Central memory CD8-positive, alpha-beta T cell (primary cell): ENCODE data around the gene RSPO1.

Source experiments
- ATAC-seq: fragments of 150-1000 bp; cut with Tn5 transposase; replicated peaks from 2 replicates; pipeline ENCODE4 v1.10.0; 2022; ENCODE audit warnings: mild to moderate bottlenecking, moderate FRiP score, moderate number of reproducible peaks; ENCODE audit not compliant: poor library complexity, severe bottlenecking; ENCODE audit errors: extremely low read depth
- DNase-seq, 2 donors: peaks; one replicate each; pipeline ENCODE4 v3.0.0; 2021; ENCODE audit warnings: low spot score in 2 of 2
- H3K27ac Mint-ChIP-seq: one replicate; pipeline ENCODE4 v1.8.0; 2022; ENCODE audit warnings: low read depth, mild to moderate bottlenecking, moderate library complexity, mixed read lengths
- H3K27me3 Mint-ChIP-seq: one replicate; pipeline ENCODE4 v1.8.0; 2022; ENCODE audit warnings: mixed read lengths
- H3K36me3 Mint-ChIP-seq: one replicate; pipeline ENCODE4 v1.8.0; 2022; ENCODE audit warnings: mild to moderate bottlenecking, moderate library complexity, mixed read lengths; ENCODE audit not compliant: insufficient read depth
- H3K4me1 Mint-ChIP-seq: one replicate; pipeline ENCODE4 v1.8.0; 2022; ENCODE audit warnings: mixed read lengths
- H3K4me3 Mint-ChIP-seq: one replicate; pipeline ENCODE4 v1.8.0; 2022; ENCODE audit warnings: mild to moderate bottlenecking, moderate library complexity, mixed read lengths
- H3K9me3 Mint-ChIP-seq: one replicate; pipeline ENCODE4 v1.8.0; 2022; ENCODE audit warnings: mixed read lengths

Gene RSPO1

GRCh38 chr1:37652976-37653375 is 18.3 kb upstream of the RSPO1 start:
- Mint-ChIP-seq H3K27me3 (peaks cover 19% of the 10 kb centered on the region), H3K4me3 (no peak overlapping the region), H3K4me1 (no peaks in the 10 kb centered on the region), H3K9me3 (no peaks in the 10 kb centered on the region), H3K36me3 (no peaks in the 10 kb centered on the region), H3K27ac (no peak overlapping the region)
- no peak for ATAC-seq
- DNase-seq, result no peak

GRCh38 chr1:37651803-37652202 is 17.1 kb upstream of the RSPO1 start:
- H3K36me3 Mint-ChIP-seq, result no peaks in the 10 kb centered on the region
- no peak overlapping the region for H3K4me3 Mint-ChIP-seq
- peaks cover 11% of the 10 kb centered on the region for H3K27me3 Mint-ChIP-seq
- no peak for ATAC-seq
- no peak overlapping the region for H3K27ac Mint-ChIP-seq
- H3K9me3 Mint-ChIP-seq, result no peaks in the 10 kb centered on the region
- H3K4me1 Mint-ChIP-seq, result no peaks in the 10 kb centered on the region
- DNase-seq, result no peak

DNA sequence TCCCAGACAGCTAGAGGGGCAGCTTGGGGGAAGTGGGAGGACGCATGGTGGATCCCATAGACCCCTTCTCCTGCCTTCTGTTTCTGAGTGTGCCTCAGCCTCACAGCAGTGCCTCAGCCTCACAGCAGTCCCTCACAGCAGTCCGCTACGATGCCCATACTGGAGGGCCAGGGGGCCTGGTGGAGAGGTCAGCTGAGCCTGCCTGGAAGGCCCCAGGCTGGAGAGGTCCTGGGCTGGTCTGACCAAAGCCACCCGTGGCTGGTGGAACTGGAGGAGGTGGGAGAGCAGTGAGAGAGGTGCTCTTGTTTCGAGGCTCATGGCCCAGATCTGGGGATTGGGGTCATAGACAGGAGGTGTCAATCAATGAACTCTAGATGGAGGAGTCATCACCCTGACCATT is 16.0 kb upstream of the RSPO1 start:
- no peaks in the 10 kb centered on the region for H3K4me1 Mint-ChIP-seq
- ATAC-seq (no peak), DNase-seq (no peak)
- peaks cover 5% of the 10 kb centered on the region for H3K27me3 Mint-ChIP-seq
- H3K27ac Mint-ChIP-seq, result no peak overlapping the region
- no peaks in the 10 kb centered on the region for H3K36me3 Mint-ChIP-seq
- no peak overlapping the region for H3K4me3 Mint-ChIP-seq
- no peaks in the 10 kb centered on the region for H3K9me3 Mint-ChIP-seq

GRCh38 chr1:37650173-37650572 is 15.5 kb upstream of the RSPO1 start:
- H3K4me3 Mint-ChIP-seq, result no peak overlapping the region
- DNase-seq (no peak), ATAC-seq (no peak)
- no peak overlapping the region for H3K27ac Mint-ChIP-seq
- no peaks in the 10 kb centered on the region for H3K9me3 Mint-ChIP-seq
- no peaks in the 10 kb centered on the region for H3K4me1 Mint-ChIP-seq
- peaks cover 5% of the 10 kb centered on the region for H3K27me3 Mint-ChIP-seq
- no peaks in the 10 kb centered on the region for H3K36me3 Mint-ChIP-seq

GRCh38 chr1:37647281-37647680 is 12.6 kb upstream of the RSPO1 start:
- Mint-ChIP-seq H3K27ac (no peak overlapping the region), H3K4me3 (no peak overlapping the region), H3K27me3 (peaks cover 5% of the 10 kb centered on the region), H3K36me3 (no peaks in the 10 kb centered on the region), H3K4me1 (no peaks in the 10 kb centered on the region), H3K9me3 (no peaks in the 10 kb centered on the region)
- no peak for ATAC-seq
- DNase-seq, result no peak

DNA sequence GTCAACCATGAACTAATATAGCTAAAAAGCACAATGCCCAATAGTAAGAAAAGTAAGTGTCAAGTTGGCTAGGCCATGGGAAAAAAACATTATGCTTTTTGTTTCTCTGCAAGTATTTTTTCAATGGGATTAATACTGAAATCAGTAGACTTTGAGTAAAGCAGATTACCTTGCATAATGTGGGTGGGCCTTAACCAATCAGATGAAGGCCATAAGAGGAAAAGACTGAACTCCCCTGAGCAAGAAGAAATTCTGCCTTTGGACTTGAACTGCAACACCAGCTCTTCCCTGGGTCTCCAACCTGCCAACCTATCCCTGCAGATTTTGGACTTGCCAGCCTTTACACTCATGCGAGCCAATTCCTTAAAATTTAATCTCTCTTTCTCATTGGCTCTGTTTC is 6.4 kb upstream of the RSPO1 start:
- H3K36me3 Mint-ChIP-seq, result no peaks in the 10 kb centered on the region
- H3K27me3 Mint-ChIP-seq, result peaks cover 10% of the 10 kb centered on the region
- ATAC-seq (no peak), DNase-seq (no peak)
- no peaks in the 10 kb centered on the region for H3K9me3 Mint-ChIP-seq
- no peak overlapping the region for H3K27ac Mint-ChIP-seq
- no peaks in the 10 kb centered on the region for H3K4me1 Mint-ChIP-seq
- no peak overlapping the region for H3K4me3 Mint-ChIP-seq

DNA sequence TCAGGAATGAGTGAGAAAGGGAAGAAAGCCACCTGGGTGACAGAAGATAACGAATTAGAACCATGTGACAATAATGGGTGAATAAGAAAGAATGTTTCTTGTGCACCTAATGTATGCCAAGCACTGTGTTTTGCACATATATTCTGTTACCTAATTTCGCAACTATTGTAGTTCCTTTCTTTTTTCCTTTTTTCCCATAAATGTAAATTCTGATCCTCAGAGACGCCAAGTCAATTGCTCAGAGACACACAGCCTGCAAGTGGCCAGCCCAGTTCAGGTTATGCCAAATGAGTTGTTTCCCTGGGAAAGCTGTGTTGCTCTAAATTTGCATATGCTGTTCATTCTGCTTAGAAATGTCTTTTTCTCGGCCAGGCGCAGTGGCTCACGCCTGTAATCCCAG is 1.7 kb upstream of the RSPO1 start:
- H3K27me3 Mint-ChIP-seq, result peaks cover 51% of the 10 kb centered on the region
- peaks cover 6% of the 10 kb centered on the region for H3K4me1 Mint-ChIP-seq
- no peak overlapping the region for H3K27ac Mint-ChIP-seq
- H3K9me3 Mint-ChIP-seq, result no peaks in the 10 kb centered on the region
- peaks cover 1% of the 10 kb centered on the region for H3K36me3 Mint-ChIP-seq
- no peak for ATAC-seq
- H3K4me3 Mint-ChIP-seq, result no peak overlapping the region
- DNase-seq, result no peak

- DNase-seq (no peak), ATAC-seq (no peak)
- no peaks in the 10 kb centered on the region for H3K9me3 Mint-ChIP-seq
- peaks cover 63% of the 10 kb centered on the region for H3K27me3 Mint-ChIP-seq
- H3K4me1 Mint-ChIP-seq, result peaks cover 6% of the 10 kb centered on the region
- H3K27ac Mint-ChIP-seq, result no peak overlapping the region
- no peak overlapping the region for H3K4me3 Mint-ChIP-seq
- H3K36me3 Mint-ChIP-seq, result peaks cover 1% of the 10 kb centered on the region
Observed at GRCh38 chr1:37634992-37635902, 555 bp upstream of the RSPO1 start.

DNA sequence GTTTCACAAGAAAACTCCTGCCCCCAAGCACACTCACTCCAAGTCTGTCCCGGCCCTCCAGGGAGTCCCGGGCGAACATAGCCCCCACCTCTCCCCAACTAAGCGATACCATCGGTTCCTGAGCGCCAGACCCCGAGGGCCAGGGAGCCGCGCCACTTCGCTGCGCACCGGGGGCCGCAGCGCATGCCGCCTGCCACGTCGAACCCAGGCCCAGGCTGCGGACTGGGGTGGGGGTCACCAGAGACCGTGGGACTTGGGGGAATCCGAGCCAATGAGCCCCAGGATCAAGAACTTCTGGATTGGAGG is 801 bp downstream of the RSPO1 start:
- H3K4me1 Mint-ChIP-seq, result peaks cover 6% of the 10 kb centered on the region
- no peak for ATAC-seq
- H3K27ac Mint-ChIP-seq, result no peak overlapping the region

DNA sequence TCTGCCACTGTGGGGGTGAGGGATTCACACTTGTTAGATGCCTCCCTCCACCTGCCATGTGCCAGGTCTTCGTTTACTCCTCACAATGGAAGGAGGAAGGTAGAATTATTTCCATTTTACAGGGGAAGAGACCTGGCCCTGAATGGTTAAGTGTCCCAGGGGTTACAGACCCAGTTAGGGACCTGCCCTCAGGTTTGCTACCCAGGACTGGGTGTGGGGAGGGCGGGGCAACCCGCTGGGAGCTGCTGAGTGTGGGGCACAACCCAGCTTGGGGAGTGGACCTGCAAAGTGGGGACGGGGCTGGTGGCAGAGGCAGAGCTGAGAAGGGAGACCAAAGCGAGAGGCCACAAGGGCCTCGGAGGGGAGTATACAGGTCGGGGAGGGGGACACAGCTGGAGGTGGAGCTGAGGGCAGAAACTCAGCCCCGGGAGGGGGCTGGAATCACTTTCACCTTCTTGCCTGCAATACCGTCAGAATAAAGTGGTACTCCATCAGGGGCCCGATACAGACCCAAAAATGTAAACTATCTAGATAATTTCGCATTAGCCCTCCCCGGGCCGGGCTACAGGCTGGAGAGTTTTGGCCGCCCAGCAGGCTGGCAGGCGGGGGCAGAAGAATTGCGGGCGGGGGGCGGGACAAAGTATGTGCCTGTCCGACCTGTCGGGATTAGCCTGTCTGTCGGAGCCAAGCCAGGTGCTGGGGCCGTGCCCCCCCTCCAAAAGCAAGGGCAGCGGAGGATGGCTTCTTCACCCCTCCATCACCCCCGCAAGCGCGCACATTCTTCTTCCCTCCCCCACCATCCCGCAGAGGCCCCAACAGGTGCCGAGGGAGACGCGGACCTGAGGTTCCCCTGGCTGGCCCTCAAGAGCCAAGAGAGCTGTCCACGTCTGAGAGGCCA is 1.4 kb downstream of the RSPO1 start:
- Mint-ChIP-seq H3K4me3 (no peak overlapping the region), H3K27ac (no peak overlapping the region), H3K4me1 (peaks cover 6% of the 10 kb centered on the region), H3K9me3 (no peaks in the 10 kb centered on the region), H3K36me3 (peaks cover 1% of the 10 kb centered on the region), H3K27me3 (peaks cover 83% of the 10 kb centered on the region)
- DNase-seq, result no peak
- no peak for ATAC-seq

More for the DNA sequence above, 801 bp downstream of the RSPO1 start:
- Mint-ChIP-seq H3K4me3 (no peak overlapping the region), H3K27me3 (peaks cover 77% of the 10 kb centered on the region), H3K36me3 (peaks cover 1% of the 10 kb centered on the region), H3K9me3 (no peaks in the 10 kb centered on the region)
- no peak for DNase-seq

DNA sequence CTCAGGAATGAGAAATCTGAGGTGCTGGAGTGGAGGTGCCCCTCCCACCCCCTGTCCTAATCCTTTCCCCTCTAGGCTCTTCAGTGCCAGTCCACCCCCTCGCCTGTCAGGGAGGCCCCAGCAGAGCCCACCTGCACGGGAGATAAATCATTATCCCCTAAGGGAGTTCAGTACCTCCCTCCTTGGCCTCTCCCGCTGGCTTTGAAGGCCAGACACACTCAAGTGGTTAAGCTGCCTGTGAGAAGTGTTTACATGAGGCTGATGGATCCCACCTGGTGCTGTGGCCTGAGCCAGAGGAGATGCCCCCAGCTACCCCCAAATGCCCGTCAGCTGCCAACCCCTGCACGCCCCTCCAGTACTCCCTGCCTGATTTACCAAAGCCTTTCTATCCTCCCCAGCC is 3.7 kb downstream of the RSPO1 start:
- Mint-ChIP-seq H3K4me1 (peaks cover 6% of the 10 kb centered on the region), H3K4me3 (no peak overlapping the region), H3K27me3 (peaks cover 94% of the 10 kb centered on the region), H3K36me3 (peaks cover 1% of the 10 kb centered on the region), H3K27ac (no peak overlapping the region), H3K9me3 (no peaks in the 10 kb centered on the region)
- ATAC-seq (no peak), DNase-seq (no peak)

DNA sequence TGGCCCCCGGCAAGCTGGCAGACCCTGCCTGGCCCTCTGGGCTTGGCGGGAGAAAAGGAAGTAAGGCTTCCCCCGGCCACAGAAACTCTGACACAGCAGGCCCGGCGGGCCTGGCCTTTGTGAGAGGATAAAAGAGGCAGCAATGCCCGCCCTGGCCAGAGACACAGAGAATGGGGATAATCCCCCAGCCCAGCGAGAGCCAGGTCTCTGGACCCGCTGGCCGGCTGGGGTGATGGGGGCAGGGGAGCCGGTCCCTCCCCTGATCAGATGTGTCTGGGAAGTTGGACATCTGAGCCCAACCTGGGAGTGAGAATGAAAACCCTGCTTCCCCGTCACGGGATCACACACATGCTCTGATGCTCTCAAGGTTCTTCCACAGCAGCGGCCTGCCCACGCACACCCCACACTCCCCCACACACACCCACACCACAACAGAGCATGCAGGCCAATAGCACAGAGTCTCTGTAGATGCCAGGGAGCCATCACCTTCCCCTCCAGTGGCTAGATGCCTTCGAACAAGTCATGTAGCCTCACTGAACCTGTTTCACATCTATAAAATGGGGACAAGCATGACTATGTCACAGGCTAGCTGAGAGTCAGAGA is 4.2 kb downstream of the RSPO1 start:
- Mint-ChIP-seq H3K36me3 (peaks cover 1% of the 10 kb centered on the region), H3K4me3 (no peak overlapping the region), H3K27ac (no peak overlapping the region), H3K27me3 (peaks cover 94% of the 10 kb centered on the region), H3K9me3 (no peaks in the 10 kb centered on the region), H3K4me1 (peaks cover 6% of the 10 kb centered on the region)
- ATAC-seq (no peak), DNase-seq (no peak)
